NCI-H2081 (cell line): ENCODE data around the gene CCDC85B.
"Not testable (repeated sequence)": the region's sequence is repeated elsewhere in the genome, so short reads cannot be mapped to it uniquely, and the experiment has no call there.

Experiments
- DNase-seq, 2 experiments: peaks; one replicate each; lab custom pipeline; 2025; lab: John Stamatoyannopoulos, UW

CCDC85B gene

DNA sequence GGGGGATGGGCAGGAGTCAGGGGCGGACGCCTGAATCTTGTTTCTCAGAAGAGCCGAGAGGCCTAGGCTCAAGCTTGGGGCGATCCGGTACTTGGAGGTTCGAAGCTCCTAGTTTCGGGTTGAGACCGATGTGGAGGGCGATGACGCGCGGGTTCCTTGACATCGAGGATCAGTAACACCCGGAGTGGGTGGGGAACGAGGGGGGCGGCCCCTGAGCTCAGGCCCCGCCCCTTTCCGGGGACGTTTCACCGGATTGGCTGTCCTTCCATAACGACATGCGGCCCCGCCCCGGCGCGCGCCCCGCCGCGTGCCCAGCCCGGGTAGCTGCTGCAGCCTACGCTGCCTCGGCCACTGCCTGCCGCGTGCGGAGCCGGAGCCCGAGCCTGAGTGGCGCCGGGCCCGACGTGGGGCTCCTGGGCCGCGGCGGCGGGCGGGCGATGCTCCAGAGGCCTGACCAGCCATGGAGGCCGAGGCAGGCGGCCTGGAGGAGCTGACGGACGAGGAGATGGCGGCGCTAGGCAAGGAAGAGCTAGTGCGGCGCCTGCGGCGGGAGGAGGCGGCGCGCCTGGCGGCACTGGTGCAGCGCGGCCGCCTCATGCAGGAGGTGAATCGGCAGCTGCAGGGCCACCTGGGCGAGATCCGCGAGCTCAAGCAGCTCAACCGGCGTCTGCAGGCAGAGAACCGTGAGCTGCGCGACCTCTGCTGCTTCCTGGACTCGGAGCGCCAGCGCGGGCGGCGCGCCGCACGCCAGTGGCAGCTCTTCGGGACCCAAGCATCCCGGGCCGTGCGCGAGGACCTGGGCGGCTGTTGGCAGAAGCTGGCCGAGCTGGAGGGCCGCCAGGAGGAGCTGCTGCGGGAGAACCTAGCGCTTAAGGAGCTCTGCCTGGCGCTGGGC, at the start of gene CCDC85B:
Gene CCDC85B, plus strand, starts transcription at position 350 of the 895 bp plus-strand sequence. Its CDS starts 111 bp downstream, at position 461.
- peak; percentile 92 to 95 for DNase-seq

DNA sequence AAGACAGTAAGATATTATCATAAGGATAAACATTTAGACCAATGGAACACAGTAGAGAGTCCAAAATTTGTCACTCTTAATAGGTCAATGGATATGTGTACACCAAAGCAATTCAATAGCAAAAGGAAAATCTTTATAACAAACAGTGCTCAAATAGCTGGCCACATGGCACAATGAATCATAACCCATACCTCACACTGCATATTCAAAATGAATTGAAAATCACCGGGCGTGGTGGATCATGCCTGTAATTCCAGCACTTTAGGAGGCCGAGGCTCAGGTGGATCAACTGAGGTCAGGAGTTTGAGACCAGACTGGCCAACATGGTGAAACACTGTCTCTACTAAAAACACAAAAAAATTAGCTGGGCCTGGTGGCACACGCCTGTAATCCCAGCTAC, 48.3 kb upstream of the CCDC85B start:
- no peak for DNase-seq

DNA sequence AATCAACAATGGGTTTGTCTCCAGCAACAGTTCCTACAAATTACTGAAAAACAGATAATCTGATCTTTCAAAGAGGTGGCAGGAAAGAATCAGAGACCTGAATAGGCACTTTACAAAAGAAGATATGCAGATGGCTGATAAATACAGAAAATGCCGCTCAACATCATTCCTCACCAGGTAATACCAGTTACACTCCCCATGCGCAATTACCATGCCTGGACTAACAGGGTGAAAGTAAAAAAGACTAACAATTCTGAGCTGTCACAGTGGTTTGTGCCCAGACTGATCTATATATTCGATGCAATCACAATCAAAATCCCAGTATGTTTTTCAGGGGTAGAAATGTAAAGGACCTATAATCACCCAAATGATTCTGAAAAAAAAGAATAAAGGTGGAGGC, 46.7 kb upstream of the CCDC85B start:
- no peak for DNase-seq

DNA sequence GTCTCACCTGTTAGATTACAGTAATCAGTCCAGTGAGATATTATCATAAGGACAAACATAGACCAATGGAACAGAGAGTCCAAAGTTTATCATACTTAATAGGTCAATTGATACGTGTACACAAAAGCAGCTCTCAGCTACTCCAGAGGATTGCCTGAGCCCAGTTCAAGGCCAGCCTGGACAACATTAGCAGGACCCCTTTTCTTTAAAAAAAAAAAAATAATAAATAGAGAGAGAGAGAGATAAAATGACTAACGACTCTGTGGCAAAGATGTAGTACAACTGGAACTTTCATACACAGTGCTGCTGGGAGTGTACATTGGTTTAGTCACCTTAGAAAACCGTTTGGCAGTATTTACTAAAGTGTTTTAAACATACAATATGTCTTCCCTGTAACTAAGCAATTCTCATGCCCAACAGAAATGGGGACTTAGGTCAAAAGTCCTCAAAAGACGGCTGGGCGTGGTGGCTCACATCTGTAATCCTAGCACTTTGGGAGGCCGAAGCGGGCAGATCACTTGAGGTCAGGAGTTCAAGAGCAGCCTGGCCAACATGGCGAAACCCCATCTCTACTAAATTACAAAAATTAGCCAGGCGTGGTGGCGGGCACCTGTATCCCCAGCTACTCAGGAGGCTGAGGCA, 46.1 kb upstream of the CCDC85B start:
- DNase-seq = no peak

DNA sequence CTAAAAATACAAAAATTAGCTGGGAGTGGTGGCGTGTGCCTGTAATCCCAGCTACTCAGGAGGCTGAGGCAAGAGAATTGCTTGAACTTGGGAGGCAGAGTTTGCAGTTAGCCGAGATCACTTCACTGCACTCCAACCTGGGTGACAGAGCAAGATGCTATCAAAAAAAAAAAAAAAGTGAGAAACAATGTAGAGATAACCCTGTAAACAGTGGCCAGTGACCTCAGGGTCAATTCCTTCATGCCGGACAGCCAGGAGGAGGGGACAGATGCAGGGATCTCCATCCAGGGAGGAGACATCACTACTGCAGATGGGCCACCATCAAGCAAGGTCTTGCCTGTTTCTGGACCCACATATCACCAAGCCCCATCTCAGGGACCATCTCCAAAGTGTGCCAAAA, 42.7 kb upstream of the CCDC85B start:
- DNase-seq = no peak

DNA sequence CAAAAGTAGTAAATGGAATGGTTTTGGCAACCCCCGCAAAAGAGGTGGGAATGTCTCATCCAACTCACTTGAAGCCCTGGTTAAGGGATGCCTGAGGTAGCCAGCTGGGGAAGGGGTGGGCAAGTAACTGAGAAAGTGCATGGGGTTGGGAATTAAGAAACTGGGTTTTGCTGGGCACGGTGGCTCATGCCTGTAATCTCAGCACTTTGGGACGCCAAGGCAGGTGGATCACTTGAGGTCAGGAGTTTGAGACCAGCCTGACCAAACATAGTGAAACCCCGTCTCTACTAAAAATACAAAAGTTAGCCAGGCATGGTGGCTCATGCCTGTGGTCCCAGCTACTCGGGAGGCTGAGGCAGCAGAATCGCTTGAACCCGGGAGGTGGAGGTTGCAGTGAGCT, 41.8 kb upstream of the CCDC85B start:
- not testable (repeated sequence) for DNase-seq

DNA sequence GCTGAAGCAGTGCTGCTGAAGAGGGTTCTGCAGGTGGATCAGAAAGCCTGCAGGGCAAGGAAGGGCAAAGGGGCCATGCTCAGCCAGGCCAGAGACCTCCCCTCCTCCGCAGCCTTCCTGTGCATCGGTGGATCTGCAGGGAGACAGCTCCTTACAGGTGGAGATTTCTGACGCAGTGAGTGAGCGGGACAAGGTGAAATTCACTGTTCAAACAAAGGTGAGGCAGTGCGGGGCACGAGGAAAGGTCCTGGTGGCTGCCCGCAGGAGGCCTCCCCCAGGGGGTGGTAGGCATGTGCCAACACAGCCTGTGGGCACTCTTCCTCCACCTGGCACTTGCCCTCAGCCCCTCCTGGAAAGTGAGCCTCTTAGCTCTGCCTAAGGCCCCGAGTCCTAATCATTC, 41.1 kb upstream of the CCDC85B start:
- no peak for DNase-seq

DNA sequence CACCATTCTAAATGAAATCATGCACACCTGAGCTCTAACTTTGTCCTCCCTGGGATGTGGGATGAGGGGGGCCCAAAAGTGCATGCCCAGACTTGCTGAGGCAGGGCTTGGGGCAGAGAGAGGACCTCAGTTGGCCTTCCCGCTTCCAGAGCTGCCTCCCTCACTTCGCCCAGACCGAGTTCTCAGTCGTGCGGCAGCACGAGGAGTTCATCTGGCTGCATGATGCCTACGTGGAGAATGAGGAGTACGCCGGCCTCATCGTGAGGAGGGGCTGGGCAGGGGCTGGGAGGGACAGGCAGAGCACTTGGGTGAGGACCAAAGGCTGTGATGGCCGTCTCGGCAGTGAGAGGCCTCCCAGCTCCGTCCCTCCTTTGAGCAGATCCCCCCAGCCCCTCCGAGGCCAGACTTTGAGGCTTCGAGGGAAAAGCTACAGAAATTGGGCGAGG, 40.7 kb upstream of the CCDC85B start:
- DNase-seq = no peak

DNA sequence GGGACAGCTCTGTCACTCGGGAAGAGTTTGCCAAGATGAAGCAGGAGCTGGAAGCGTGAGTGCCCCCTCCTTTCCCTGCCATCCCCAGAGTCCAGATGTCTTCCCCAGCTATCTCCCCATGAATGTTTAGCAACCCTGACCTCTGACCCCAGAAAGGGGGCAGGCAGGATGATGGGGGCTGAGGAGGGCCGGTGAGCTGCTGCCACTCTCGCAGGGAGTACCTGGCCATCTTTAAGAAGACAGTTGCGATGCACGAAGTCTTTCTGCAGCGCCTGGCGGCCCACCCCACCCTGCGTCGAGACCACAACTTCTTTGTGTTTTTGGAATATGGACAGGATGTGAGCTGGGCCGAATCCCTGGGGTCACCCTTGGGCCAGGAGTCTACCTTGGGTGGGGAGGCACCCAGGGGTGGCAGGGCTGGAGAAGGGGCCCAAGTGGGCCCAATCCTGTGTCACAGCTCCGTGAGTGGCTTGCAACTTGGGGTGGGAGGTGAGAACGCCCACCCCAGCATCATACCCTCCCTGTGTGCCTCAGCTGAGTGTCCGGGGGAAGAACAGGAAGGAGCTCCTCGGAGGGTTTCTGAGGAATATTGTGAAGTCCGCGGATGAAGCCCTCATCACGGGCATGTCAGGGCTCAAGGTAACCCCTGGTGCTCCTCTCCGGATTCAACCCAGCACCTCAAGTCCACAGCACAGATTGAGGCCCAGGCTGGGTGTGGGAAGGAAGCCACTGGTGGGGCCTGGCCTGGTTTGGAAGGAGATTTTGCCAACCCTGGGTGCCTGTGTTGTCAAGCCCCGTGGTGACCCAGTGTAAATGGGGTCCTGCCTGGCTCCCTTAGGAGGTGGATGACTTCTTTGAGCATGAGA, 40.0 kb upstream of the CCDC85B start:
- DNase-seq = no peak

DNA sequence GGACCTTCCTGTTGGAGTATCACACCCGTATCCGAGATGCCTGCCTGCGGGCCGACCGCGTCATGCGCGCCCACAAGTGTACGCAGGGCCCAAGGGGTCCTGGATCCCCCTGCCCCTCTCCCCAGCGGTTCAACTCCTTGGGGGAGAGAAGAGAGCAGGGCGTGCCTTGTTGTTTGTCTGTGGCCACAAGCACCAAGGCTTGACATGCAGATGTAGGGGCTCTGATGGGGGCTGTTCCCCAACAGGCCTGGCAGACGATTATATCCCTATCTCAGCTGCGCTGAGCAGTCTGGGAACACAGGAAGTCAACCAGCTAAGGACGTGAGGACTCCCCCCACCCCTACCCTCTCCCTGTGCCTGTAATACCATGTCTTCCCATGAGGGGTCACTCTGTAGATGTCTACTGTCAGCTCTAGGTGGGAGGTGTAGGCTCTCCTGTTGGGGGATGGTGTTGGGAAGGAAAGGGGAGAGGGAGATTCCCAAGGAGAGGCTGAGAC, 39.3 kb upstream of the CCDC85B start:
- DNase-seq = no peak

DNA sequence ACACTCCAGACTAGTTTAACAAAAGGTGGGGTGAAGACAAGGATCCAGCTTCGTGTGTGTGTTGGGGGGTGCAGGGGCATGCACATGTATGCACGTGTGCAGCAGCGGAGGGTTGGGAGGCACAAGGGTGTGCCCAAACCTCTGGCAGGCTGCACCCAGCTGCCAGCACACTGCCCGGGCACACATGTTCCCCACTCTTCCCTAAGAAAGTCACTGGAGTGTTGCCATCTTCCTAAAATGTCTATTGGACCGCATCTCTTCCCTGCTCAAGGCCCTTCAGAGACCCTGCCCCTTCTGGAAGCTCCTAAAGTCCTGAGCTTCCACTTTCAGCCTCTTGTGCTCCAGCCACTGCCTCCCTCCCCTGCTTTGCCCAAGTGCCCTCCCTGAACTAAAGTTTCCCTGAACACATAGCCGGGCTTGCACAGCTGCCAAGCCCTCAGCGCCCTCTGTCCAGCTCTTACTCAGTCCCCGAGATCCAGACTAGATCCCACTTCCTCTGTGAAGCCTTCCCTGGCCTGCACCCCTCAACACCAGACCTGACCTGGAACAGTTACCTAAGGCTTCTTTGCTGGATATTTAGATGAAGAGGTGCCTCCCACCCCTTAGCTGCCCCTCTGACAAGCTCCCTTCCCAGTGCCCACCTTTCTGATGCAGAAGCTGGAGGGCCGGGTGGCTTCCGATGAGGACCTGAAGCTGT, 38.5 kb upstream of the CCDC85B start:
- no peak for DNase-seq

DNA sequence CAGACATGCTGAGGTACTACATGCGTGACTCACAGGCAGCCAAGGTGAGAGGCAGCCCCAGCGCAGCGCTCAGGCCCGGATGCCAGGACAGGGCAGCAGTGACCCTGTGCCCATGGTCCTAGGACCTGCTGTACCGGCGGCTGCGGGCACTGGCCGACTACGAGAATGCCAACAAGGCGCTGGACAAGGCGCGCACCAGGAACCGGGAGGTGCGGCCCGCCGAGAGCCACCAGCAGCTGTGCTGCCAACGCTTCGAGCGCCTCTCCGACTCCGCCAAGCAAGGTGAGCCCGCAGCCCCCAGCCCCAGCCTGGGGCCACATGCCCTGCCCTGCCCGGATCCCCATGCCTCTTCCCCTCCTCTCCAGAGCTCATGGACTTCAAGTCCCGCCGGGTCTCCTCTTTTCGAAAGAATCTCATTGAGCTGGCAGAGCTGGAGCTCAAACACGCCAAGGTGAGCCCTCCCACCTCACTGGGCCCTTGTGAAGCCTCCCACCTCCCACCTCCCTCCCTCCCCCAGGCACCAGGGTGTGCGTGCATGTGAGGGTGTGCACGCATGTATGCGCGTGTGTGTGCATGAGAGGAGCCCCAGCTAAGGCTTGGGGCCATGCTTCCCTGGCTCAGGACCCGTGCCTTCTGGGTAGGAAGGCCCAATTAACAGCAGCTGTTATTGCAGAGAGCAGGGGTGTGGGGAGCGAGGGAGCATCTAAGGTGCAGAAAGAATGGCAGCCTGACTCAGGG, 37.8 kb upstream of the CCDC85B start:
- DNase-seq = no peak

DNA sequence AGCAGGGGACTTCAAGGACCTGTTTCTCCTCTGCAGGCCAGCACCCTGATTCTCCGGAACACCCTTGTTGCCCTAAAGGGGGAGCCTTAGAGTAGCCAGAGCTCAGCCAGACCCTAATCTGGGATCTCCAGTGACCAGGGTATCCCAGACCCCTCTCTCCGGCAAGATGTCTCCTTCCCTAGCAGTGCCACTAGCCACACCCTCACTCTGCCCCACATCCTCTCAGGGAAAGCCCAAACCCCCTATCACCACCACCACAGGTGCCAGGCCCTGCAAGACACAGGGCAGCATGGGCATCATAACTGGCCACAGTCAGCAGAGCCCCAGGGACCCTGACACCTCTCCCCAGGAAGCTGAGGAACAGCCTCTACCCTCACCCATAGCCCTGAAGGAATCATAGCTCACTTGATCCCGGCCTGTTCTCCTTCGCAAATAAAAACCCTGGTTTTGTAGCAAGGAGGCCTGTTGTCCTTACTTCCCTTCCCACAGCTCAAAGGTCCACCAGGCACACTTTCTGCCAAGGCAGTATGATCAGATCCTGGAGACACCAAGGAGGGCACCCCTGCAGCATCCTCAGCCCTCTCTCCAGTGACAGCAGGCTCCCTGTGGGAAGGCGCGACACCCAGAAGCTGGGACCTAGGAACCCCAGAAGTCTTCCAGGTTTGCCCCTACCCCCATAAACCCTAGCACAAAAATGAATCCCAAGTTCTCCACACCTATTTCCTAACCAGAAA, 37.1 kb upstream of the CCDC85B start:
- DNase-seq = no peak

DNA sequence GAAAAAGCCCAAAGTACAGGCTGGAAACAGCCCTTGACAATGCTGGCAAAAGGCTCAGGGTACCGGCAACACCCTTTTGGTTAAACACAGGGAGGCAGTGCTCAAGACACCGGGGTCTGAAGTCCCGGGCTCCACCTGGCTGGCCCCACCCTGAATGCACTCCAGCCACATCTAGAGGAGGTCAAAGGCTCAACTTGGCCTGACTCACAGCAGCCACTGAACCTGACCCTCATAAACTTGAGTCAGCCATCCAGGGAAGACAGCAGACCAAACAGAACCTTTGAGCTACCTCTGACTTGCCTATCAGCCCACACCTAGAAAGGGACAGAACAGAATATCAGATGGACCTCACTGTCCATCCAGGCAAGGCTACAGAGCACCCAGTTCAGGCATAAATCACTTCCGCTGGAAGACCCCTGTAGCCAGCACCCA, 36.3 kb upstream of the CCDC85B start:
- no peak for DNase-seq

DNA sequence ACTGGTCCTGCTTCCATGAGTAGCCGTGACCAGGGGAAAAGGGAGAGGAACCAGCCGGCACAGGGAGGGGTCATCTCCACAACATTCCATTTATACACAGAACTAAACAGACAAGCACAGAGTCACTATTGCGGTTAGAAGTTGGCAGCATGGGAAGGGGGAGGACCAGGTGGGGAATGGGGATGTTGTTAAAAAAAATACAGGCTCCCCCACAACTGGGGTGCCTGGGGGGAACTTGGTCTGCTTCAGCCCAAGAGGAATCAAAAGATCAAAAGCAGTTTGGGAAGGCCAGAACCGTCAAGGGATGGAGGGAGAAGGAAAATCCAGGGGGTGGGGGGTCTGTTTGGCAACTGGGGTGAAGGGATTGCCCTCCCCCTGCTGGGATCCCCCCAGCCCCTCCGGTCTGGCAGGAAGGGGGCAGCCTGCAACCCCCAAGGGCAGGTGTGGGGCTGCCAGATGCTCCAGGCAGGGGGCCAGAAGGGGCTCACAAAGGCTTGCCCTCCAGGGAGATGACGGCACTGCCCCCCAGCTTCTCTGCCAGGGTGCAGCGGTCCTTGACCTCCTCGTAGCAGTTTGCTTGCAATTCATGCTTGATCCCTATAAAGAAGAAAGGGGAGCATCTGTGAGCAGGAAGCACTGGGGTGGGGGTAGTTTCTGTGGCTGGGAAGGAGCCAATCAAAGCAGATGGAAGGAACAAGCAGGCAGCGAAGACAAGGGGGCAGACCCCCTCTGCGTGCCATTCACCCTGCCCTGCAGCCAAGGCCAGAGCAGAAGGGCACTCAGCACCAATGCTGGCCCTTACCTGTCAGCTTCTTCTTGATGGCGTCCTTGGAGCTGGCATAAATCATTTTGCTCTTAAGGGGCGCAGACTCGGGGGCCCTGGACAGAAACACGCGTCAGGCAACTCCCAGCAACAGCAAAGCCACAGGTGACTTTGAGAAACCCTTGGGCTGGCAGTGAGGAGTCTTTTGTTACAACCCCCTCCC, 35.3 kb upstream of the CCDC85B start:
- DNase-seq = no peak

DNA sequence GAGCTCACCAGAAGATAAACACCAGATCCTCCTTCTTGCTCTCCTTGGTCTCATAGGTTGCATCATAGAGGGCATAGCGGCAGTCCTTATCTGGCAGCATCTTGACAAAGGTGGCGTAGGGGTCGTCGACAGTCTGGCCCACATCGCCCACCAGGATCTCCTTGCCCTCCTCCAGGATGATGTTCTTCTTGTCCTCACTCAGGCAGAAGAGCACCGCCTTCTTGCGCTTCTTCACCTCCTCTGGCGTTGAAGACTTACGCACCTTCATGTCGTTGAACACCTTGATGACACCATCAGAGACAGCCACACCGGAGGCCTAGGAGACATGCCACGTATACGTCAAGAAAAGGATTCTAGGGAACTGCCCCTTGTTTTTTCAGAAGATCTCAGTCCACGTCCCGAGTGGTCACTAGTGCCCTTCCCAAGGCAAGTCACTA, 34.5 kb upstream of the CCDC85B start:
- no peak for DNase-seq

DNA sequence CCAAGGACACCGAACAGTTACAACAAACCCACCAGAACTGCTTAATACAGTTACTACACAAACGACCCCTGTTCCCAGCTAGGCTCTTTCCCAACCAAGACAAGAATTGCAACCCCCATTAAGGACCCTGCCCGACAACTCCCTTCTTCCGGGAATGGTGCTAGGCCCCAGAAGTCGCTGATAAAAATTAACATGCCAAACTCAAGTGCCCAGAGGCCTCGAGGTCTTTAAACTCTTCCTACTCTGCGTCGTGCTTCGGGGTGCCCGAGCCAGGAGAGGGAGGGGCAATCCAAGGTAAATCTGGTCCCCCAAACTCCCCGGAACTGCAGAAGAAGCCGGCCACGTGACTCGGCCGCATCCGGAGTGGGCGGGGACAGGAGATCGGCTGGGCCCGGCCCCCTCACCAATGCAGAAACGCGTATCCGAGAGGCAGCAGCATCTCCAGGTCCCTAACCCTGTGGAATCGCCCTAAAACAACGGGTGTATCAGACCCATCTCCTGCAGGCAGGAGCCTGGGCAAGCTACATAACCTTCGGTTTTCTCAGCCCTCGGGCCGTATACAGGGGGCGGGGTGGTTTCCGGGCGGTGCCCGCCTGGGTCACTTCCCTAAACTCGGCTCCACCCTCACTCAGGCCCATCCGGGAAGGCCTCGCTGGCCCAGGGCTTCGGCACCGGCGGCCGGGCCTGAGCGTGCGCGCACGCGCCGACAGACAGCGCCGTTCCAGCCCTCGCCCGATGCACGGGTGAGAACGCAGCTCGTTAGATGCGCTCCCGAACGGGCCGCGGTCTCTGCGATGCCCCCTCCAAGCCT, 33.6 kb upstream of the CCDC85B start:
- DNase-seq = peak; percentile 48 to 57

DNA sequence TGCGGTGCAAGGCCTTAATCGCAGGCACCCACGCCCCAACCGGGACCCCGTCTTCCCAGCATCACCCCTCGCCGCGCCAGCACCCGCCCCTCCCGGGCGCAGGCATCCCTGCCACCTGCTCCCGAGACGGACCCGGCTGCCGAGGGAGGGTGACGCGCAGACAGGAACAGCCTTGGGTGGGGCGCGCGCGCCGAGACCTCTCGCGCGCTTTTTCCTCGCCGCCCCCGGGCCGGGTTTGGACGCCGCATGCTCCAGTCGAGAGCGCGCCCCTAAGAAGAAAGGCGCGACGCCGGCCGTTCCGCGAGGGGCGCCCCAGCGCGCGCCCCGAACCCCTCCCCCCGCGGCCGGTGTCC, 33.0 kb upstream of the CCDC85B start:
- no peak for DNase-seq
